ENCODE results near the gene LHX4.
"Not testable (repeated sequence)": the region's sequence is repeated elsewhere in the genome, so short reads cannot be mapped to it uniquely, and the experiment has no call there.

Gene LHX4

DNA sequence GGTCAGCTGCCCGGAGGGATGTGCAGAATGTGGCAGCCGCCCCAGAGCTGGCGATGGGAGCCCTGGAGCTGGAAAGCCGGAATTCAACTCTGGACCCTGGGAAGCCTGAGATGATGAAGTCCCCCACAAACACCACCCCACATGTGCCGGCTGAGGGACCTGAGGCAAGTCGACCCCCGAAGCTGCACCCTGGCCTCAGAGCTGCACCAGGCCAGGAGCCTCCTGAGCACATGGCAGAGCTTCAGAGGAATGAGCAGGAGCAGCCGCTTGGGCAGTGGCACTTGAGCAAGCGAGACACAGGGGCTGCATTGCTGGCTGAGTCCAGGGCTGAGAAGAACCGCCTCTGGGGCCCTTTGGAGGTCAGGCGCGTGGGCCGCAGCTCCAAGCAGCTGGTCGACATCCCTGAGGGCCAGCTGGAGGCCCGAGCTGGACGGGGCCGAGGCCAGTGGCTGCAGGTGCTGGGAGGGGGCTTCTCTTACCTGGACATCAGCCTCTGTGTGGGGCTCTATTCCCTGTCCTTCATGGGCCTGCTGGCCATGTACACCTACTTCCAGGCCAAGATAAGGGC is 33.5 kb upstream of the LHX4 start:
- DNase-seq (ENCODE audit: low read depth in 2 of 2, low spot score in 1 of 2): no peak

DNA sequence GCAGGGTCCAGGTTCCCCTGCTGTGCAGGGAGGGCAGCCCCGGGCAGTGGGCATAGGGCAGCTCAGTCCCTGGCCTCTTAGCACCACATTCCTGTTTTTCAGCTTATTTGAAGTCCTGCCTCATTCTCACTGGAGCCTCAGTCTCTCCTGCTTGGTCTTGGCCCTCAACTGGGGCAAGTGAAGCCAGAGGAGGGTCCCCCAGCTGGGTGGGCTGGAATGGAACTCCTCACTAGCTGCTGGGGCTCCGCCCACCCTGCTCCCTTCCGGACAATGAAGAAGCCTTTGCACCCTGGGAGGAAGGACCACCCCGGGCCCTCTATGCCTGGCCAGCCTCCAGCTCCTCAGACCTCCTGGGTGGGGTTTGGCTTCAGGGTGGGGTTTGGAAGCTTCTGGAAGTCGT is 32.8 kb upstream of the LHX4 start:
- no peak for DNase-seq (ENCODE audit: low read depth in 2 of 2, low spot score in 1 of 2)

DNA sequence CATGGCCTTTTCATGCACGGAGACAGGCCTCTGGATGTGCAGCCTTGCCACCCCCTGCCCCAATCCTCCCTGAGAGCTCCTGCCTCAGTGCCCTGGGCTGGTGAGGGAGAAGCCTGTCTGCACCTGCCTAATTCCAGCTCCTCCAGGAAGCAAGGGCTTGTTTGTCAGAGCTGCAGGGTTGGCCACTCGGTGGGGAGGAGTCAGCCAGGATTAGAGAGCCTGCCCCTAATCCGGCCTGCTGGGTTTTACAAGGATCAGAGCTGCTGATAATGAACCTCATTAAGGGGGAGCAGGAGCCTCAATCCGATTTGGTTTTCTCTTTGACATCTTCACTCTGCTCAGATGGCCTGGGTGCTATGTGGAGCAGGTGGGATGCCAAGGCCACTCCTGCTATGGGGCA is 31.9 kb upstream of the LHX4 start:
- no peak for DNase-seq (ENCODE audit: low read depth in 2 of 2, low spot score in 1 of 2)

DNA sequence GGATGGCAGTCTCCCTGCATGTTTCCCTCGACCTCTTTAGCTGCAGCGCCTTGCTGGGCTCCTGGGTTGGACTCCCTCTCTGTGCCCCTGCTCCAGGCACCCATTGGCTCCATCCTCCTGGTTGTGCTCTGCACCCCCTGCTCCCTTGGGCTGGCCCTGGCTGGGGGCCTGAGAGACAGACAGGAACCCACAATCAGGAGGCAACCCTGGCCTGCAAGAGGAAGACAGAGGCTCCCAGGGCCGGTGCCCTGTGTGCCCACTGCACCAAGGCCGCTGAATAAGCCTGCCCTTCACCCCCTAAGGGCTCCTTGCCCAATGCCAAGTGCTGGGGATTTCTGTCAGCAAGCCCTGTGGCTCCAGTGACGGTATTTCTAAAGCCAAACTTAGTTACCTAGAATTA is 31.5 kb upstream of the LHX4 start:
- DNase-seq (ENCODE audit: low read depth in 2 of 2, low spot score in 1 of 2): no peak

DNA sequence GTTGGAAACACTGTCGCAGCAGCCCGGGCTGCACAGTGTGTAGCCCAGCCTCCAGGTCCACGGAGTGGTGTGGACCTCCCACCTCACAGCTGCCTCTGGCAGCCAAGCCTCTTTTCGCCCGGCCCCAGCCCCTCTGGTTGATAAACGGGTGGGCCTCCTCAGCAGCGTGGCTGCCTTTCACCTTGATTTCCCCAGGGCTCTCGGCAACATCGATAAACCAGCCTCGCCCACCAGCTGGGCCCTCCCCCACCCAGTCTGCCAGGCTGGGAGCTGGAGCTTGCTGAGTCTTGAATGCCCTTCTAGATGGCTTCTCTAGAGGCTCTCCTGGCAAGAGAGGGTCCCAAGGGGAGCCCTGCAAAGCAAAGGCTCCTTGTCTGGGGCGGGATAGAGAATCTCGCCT is 31.0 kb upstream of the LHX4 start:
- no peak for DNase-seq (ENCODE audit: low read depth in 2 of 2, low spot score in 1 of 2)

DNA sequence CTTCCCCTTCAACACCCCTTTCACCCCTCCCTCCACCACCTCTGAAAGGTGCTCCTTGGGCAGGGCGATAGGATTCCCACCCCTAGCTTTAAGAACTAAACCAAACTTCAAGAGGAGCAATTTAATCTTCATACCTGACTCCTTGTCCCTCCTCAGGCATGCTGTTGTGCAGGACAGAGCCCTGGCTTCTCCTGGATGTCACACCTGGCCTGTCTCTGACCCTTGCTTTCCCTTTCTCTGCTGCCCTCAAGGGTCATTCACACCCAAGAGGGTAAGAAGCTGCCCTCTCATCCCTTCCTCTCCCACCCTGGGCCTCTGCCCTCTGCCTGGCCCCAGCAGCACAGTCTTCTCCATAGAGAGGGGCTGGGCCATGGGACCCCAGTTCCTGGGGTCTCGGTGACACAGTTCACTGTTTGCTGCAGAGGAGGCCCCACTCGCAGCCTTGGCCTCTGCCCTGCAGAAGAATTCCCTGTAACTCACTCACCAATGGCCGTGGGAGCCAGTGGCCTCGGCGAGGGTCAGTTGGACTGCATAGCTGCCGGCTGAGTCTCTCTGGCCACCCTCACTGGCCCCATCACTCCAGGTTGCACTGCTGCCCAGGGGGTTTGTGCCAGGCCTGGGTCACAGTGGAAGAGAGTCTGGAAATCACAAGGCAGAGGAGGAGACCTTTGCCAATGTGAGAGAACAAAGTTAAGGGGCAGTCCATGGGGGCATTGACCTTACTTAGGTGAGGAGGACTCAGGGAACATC is 28.4 kb upstream of the LHX4 start:
- no peak for DNase-seq (ENCODE audit: low read depth in 2 of 2, low spot score in 1 of 2)

DNA sequence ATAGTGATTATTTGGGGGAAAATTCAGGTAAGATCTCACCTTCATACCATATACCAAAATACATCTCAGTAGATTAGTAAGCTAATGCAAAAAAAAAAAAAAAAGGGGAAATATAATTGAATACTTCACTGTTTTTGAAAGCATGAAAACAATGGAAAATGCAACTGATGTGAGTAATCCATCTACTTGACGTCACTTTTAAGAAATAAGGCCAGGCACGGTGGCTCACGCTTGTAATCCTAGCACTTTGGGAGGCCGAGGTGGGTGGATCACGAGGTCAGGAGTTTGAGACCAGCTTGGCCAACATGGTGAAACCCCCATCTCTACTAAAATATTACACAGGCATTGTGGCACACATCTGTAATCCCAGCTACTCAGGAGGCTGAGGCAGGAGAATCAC is 27.5 kb upstream of the LHX4 start:
- DNase-seq (ENCODE audit: low read depth in 2 of 2, low spot score in 1 of 2): not testable (repeated sequence)

DNA sequence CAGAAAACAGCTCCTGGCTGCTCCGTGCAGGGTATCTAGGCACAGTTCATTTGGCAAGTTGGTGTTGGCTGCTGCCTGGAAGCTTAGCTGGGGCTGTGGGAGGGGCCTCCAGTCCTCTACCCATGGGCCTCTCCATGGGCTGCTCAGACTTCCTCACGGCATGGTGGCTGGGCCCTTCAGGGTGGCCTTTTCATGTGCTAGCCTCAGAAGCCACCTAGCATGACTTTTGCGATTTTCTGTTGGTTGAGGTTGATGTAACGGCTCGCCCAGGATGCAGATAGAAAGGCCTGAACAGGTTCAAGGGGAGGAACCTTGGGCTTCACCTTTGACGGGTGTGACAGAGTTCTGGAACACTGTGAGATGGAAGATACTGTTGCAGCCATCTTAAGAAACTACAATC is 25.8 kb upstream of the LHX4 start:
- DNase-seq (ENCODE audit: low read depth in 2 of 2, low spot score in 1 of 2): no peak

DNA sequence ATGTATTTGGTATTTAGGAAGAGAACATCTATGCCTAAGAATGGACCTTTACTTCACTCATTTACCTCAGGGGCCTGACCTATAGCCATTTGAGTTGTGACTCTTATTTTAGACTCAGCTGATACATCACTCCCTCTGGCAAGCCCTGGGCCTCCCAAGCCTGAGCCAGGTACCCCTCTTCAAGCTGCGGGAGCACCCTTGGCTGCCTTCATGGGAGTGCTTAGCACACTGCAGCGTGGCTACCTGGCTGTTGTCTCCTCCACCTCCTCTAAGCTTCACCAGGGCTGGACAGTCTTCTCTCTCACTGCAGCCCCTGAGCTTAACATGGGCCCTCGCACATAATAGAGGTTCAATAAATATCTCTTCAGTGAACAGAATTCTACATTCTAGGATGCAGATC is 23.5 kb upstream of the LHX4 start:
- no peak for DNase-seq (ENCODE audit: low read depth in 2 of 2, low spot score in 1 of 2)

DNA sequence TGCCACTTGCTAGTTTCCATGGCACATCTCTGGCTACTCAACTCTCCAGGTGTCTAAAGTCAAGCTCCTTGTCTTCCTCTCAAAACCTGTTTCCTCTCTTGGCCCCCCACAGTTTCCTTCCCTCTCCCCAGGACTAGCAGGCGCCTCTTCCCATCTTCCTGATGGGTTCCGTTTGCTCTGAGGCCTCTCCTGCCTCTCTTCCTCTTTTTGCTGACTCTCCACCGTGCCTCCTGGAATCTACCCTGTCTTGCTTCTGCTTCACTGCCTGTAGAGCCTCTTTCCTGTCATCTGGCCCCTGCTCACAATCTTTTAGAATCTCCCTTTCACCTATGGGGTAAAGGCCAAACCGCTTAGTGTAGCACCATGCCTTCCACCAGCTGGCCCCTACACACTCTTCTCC is 21.8 kb upstream of the LHX4 start:
- no peak for DNase-seq (ENCODE audit: low read depth in 2 of 2, low spot score in 1 of 2)

DNA sequence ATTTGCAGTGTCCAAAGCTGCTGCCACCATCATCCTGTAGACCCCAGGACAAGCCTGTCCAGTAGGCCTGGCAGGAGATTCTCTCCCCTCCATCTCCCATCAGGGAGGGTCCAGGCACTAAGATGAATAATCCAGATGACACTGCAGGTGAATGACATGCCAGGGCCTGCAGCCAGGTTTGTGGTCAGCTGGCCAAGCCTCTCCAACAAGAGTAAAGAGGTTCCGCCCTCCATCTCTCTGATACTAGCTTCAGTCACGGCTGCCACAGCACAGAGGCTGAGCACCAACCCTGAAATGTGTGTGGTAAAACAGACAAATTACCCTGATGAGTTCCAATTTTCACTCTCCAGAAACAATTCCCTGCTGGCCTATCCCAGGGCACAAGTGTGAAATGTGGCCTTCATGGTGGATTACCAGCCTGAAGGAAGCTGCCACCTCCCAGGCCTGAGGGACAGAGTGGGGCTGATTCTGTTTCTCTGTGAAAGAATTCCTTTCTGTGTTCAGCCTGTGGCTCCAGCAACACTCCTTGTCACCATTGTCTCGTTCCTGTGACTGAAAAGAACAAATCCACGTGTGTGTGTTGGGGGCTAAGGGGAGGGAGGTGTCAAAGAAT is 19.9 kb upstream of the LHX4 start:
- DNase-seq (ENCODE audit: low read depth in 2 of 2, low spot score in 1 of 2): no peak

DNA sequence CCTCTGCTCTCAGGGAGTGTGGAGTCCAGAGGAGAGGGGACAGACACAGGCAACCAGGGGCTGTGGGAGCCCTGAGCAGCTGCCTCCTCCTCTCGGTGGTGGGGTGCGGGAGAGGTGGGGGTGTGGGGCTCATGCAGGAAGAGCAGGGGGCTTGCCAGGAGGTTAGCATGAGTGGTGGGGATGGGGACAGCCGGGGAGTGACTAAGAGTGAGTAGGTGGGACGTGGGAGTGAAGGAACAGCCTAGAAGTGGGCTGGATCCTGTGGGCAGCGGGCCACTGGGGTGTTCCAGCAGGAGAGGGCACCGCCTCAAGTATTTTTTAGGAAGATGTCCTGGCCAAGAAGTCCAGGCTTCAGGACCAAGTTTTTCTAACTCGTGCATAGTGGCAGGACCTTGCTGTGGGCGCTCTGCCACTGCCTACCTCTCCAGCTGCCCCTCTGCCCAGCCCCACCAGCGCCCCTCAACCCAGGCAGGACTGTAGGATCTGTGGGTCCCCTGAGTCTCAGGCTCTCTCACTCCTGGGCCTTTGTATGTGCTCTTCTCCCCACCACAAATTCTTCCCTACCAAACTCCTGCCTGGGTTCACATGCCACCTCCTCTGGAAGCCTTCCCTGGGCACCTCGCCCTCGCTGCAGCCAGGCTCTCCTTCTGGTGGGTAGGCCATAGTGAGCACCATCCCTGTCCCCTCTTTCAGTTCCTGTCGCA is 18.8 kb upstream of the LHX4 start:
- DNase-seq (ENCODE audit: low read depth in 2 of 2, low spot score in 1 of 2): no peak

DNA sequence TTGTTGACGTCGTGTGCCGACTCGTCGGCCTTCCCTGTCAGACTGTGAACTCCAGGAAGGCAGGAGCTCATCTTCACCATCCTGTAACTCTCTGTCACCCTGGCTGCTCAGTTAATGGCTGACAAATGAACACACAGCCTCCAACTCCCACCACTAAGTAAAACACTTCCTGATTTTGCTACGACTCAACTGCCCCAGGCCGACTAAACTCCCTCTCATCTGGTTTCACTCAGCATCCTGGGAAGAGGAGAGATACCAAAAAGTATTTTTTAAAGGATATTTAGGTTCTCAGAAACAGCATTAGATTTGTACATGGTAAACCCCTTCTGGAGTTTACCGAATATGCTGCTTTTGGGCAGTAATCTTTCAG is 18.2 kb upstream of the LHX4 start:
- no peak for DNase-seq (ENCODE audit: low read depth in 2 of 2, low spot score in 1 of 2)

DNA sequence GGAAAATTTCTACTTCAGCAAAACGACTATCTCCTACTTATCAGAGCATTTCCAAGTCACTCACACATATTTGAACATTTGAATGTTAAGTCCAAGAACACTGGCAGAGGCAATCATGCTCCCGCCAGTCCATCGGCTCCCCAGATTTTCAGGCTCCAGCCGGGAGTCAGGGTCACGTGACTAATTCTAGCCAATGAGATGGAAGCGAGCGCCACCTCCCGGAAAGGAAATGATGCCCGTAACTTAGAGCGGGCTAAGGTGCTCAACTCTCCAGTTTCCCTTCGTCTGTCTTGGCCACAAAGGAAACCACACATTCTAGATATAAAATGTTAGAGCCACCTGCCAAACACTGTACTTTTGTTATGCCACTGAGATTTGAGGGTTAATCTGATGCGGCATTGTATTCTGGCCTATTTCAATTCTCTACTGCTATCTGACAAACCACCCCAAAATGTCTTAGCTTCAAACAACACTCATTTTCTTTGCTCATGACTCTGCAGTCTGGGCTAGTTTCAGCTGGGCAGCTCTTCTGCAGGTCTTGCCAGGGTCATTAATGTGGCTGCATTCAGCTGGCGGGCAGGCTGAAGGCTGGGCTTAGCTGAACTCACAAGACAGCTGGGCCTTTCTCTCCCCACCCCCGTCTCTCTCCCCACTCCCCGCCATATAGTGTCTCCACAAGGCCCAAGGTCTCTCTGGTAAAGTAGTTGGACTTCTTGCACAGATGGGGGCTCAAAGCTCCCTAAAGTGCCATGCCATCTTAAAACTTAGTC is 16.5 kb upstream of the LHX4 start:
- DNase-seq (ENCODE audit: low read depth in 2 of 2, low spot score in 1 of 2): peak in 1 of 2 donors; percentile 16

DNA sequence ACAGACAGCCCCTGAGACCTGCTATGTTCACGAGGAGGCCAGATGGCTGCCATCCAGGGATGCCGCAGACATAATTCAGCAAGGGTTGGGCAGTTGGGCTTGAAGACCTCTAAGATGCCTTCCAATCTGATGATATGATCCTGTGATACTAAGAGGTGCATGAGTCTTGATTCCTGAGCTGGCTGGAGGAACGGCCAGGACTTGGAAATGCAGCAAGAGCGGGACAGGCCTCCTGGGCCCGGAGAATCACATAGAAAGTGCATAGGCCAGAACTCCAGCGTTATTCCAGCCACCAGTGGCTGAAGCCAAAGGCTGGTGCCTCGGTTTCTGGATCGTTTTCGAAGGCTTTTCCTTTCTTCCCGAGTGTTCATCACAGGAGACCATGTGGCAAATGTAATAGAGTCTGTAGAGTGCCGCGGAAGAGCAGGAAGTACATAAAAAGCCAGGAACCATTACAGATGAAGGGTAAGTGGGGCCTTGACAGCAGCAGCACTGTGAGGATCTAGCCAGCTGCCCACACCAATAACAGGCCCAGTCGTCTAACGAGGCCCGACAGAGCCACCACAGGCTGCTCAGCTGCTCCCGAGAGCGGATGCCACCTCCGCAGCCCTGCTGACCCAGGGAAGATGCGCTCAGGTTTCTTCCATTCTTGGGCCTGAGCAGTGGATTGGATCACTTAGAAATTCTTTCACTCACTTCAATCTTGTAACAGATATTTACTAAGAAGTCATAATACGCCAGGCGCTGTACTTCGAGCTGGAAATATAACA is 14.0 kb upstream of the LHX4 start:
- DNase-seq (ENCODE audit: low read depth in 2 of 2, low spot score in 1 of 2): no peak

DNA sequence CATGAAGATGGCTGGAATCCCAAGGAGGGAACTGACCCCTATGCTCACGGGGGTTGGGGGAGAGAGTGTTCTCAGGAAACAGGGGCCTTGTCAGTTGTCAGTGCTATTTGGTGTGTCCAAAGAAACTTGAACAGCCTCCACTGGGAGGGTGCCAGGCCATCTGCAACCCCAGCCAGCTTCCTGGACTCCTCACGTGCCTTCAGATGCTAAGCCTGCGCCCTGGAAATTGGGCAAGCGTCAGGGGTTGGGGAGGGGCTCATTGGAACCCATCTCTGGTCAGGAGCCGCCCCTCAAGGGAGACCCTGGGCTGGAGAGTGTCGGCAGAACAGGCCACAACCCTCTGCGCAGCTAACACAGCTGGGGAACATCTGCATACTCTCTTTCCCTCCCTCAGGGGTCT is 13.1 kb upstream of the LHX4 start:
- DNase-seq (ENCODE audit: low read depth in 2 of 2, low spot score in 1 of 2): no peak

DNA sequence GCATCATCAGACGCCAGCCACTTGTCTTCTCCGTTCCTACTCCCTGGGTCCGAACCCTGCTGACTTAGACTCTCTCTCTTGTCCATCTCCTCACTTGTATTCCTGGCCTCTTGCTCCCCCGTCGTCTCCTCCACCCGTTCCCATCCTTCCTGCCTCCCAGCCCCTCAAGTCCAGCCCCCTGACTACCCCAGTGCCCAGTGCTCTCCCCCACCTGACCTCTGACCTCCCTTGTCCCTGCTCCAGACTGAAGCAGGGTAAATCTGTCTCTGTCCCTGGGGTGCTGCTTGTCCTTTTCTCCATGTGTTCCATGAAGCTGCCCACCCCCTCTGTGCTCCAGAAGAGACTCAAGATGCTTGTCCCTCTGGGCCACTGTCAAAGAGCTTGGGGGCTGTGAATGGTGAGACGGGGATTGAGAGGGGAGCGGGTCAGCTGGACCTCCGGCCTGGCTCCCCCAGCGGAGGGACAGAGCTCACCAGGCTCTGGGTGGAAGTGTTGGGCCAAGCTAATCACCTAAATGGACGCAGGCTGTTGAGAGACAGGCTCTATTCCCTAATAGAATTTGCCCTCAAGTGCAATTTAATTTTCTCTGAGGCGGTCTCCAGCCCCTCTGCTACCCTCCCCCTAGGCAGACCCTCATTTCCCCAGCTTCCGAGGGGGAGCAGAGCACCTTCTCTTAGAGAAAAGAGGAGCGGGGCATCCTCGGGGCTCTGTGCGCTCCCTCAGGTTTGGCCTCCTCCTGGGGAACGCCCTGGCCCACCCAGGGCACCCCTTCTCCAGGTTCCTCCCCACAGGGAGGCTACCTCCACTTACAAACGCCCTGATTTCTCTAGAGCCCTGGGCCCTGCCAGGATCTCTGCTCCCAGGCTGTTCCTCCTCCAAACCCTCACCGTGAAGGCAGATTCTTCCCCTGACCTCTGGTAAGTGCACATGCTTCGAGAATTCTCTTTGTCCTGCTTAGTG is 11.0 kb upstream of the LHX4 start:
- DNase-seq (ENCODE audit: low read depth in 2 of 2, low spot score in 1 of 2): no peak

DNA sequence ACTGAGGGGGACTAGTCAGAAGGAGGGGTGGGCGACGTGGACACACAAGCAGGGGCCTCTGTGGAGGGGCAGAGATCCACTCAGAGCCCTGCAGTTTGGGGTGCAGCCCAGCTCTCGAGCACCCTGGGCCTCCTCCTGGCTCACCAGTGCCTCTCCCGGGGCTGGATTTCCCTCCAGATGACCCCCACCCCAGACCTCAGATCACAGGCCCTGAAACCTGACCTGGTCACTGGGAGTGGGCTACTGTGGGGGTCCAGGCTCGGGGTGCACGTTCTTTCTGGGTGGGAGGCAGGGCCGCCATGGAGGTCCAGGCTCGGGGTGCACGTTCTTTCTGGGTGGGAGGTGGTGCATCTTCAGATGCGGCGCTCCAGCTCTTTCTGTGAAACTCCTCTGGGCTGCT is 10.3 kb upstream of the LHX4 start:
- no peak for DNase-seq (ENCODE audit: low read depth in 2 of 2, low spot score in 1 of 2)

DNA sequence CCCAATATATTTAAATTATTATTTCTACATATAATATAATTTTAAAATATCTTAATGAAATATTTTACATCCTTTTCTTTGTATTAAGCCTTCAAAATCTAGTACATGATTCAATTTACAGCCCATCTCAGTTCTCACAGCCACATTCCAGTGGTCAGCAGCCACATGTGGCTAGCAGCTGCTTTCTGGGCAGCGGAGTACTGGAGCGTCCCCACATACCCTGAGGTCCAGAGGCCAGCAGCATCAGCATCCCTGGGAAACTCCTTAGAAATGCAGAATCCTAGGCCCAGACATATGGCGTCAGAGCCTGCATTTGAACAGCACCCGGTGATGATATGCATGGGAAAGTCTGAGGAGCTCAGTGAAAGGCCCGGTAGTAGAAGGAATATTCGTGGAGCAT is 8.6 kb upstream of the LHX4 start:
- DNase-seq (ENCODE audit: low read depth in 2 of 2, low spot score in 1 of 2): no peak

DNA sequence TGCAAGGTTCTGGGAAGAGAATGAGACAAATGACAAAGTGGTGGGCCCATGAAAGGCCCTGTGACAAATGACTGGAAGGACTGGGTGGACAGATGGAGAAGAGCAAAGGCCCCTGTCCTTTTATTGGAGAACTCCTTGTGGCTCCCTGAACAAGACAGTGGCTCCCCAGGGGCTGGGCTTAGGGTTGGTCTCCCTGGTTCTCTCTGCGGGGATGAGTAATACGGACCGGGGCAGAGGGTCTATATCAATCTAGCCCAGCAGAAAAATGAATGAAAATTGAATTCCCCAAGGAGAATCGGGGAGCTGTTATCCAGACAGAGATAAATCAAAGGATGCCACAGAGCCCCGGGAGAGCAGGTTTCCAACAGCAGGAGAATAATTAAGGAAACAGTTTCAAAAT is 5.2 kb upstream of the LHX4 start:
- DNase-seq (ENCODE audit: low read depth in 2 of 2, low spot score in 1 of 2): no peak

Measured in stimulated activated CD8-positive, alpha-beta memory T cell treated with anti-CD3 and anti-CD28 coated beads, Interleukin-4, amount 100 ng/mL, for 1 hour (primary cell).